Subcutaneous adipose tissue (tissue), 4 donors: ENCODE results near the gene TNFRSF13B. TPM values are rescaled to one million over a fixed set of nuclear protein-coding genes. Genes with fewer than 3 reads are reported as not detected.

Experiments
- CTCF ChIP-seq: fragments of 450-650 bp; IDR thresholded peaks from one replicate; pipeline ENCODE4 v1.5.1; 2016; ENCODE audit warnings: low read depth, mild to moderate bottlenecking, control low read depth, antibody characterized with exemption, moderate library complexity
- total RNA-seq, 4 donors: library from RNA; depleted of rRNA; stranded (reverse); fragments of >200 nt; gene quantifications; one replicate each; pipeline ENCODE4 v1.1.0, GENCODE V29; 2016

The TNFRSF13B gene
- total RNA-seq, 4 donors from 2014 or later: not detected

- TF ChIP-seq CTCF: no peak
These were observed 2.8 kb upstream of the TNFRSF13B start for GRCh38 chr17:16974569-16975276.

DNA sequence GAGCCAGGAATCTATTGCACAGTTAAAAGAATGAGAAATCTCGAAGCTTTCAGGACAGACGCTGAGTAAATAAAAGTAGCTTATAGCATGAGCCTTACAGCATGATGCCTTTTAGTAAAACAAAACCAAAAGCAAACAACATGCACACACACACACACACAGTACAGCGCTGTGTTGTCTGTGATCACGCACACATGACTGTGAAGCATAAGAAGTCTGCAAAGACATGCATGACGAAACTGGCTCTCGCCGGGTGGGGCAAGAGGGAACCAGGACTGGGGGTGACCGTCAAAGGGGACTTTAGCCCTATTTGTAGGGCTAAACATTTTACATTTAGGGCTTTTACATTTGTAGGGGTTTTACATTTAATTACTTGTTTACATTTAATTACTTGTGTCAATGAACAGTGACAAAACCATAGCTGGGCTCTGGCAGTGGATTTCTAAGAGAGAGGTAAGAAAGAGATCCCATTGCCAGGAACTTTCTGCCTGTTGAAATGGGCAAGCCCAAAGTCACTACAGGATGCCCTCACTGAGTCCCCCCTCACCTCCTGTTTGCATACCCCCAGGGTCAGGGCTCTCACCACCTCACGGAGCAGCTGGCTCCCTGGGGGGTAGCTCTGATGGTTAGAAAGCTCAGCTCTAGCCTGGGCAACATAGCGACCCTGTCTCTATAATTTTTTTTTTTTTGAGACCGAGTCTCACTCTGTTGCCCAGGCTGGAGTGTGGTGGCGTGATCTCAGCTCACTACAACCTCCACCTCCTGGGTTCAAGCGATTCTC, 2.0 kb upstream of the TNFRSF13B start:
- no peak for TF ChIP-seq CTCF

DNA sequence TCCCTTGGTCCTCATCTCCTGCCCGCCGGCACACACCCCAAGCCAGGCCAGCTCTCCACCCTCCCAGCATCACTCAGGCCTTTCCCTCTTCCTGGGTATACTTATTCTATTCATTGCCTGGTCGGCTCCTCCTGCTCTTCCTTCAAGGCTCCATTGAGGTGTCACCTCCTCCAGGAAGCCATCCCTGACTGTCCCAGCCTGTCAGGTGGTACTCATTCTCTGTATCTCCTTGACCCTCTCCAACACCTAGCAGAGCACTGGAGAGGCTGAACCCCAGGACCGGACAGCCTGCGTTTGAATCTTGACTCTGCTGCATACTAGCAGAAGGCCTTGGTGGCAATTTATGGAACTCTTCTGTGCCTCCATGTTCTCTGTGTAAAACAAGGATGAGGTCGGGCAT, 428 bp upstream of the TNFRSF13B start:
- no peak for TF ChIP-seq CTCF

DNA sequence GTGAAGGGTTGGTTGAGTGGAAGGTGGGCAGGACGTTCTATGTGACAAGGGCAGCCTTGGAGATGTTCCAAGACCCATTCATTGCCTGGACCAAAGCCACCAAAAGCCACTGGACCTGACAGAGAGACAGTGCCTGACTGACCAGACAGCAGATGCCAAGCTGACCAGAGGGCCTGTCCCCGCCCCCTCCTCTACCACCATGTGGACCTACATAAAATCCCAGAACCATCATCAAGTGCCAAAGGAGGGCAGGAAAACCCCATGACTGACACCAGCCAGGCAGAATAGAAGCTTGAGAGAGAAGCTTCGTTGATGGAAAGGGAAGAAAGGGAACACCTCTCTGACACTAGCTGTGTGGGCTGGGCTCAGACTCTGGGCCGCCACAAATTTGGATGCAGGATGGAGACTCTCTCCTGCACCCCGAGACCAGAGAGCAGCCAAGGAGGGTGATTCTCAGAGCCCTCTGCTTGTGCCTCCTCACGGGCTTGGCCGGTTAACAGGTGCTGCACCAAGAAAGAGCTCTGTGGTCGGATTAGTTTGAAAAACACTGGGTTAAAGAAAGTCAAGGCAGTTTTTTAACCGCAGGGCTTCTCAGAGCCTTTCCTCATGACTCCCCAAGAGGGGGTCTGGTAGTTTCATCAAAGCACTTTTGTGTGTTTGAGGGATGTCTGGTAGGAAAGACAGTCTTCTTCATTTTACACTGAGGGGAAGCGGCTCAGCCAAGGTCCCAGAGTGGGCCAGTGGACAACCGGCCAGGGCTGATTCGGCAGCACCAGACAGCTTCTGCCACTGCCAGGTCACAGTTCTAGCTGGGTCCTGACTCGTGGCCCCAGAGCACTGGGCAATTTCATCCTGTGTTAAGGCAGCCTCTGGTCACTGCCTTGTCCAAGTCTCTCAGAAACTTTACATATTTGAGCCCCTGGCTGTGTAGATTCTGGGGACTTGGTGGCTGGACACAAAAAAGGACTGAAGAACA, 1.7 kb downstream of the TNFRSF13B start:
- no peak for TF ChIP-seq CTCF

GRCh38 chr17:16968786-16969185, 3.1 kb downstream of the TNFRSF13B start:
- TF ChIP-seq CTCF: no peak

DNA sequence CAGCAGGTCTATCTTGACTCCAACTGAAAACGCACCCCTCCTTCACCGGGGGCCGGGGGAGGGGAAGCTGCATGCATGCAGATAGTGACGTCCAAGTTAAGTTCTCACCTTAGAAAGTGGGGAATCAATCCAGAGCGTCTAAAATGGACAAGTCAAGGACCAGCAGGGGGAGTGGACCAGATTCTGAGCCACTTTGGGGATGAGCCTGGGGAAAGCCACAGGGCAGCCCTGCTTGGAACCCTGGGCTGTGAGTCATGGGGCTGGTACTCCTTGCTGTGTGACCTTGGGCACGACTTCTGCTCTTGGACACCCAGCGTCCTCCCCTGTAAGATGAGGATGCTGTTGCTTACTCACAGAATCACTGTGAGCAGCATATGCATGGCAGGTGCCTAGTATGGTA, 9.1 kb downstream of the TNFRSF13B start:
- no peak for TF ChIP-seq CTCF

- TF ChIP-seq CTCF: no peak
These were observed 10.1 kb downstream of the TNFRSF13B start for GRCh38 chr17:16961792-16962191.
